IPS DF 4.7 (cell line): Measurements from ENCODE around the gene MAFF.
"Not testable (repeated sequence)": the region's sequence is repeated elsewhere in the genome, so short reads cannot be mapped to it uniquely, and the experiment has no call there.

Experiments
- DNase-seq: peaks from one replicate; pipeline ENCODE4 v3.0.0-alpha.2; 2013; ENCODE audit warnings: low spot score; ENCODE audit errors: extremely low read depth

MAFF gene

GRCh38 chr22:38223289-38223960 lies 21.6 kb downstream of the MAFF start:
- DNase-seq, result no peak

DNA sequence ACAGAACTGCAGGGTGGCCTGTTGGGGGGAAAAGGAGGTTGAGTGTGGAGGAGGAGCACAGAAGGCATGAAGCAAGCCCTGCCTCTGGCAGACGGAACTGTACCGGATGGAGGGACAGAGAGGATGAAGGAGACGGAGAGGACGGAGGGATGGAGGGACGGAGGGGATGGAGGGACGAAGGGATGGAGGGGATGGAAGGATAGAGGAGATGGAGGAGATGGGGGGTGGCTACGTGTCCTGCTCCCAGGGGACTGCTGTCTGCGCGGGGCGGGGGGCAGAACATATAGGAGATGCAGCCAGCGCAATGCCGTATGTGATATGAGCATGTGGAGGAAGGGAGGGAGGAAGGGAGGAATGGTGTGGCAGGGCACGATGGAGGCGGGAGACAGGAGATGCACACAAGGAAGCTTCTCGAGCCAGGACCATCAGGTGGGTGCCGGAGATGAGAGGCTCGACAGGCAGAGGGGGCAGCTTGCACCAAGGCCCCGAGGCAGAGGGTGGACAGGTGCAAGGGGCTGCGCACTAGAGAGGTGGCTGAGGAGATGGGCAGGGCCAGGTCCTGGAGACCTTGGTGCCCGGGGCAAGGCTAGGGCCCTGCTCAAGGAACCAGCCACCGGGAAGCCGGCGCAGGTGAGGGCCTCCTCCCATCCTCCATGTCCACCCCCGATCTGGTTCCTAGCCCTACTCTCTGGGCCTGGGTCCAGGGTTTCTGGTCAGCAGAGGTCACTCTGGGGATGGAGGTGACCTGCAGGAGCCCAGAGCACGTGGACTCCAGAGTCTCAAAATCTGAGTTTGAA lies 25.3 kb downstream of the MAFF start:
- no peak for DNase-seq

GRCh38 chr22:38228326-38228872 lies 26.6 kb downstream of the MAFF start:
- no peak for DNase-seq

- DNase-seq, result no peak
Observed at GRCh38 chr22:38228873-38229740, 27.3 kb downstream of the MAFF start.

GRCh38 chr22:38230108-38230825 lies 28.5 kb downstream of the MAFF start:
- DNase-seq, result no peak

GRCh38 chr22:38230916-38231315 lies 29.1 kb downstream of the MAFF start:
- DNase-seq, result no peak

DNA sequence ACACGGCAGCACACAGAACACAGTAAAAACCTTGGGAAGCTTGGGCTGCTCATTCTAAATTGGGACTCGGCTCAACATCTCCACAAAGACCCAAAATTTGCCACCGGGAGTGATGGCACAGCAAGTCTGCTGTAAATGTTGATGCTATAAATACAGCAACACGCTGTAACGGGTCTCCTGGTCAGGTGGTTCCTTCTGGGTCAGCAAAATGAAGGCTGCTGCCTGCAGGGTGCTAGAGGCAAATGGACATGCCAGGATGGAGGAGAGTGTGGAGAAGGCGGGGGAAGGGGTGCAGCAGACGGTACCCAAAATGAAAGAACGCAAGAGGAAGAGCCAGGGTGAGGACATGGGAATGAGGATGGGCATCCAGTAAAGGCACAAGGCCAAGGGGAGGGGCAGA lies 30.4 kb downstream of the MAFF start:
- no peak for DNase-seq

DNA sequence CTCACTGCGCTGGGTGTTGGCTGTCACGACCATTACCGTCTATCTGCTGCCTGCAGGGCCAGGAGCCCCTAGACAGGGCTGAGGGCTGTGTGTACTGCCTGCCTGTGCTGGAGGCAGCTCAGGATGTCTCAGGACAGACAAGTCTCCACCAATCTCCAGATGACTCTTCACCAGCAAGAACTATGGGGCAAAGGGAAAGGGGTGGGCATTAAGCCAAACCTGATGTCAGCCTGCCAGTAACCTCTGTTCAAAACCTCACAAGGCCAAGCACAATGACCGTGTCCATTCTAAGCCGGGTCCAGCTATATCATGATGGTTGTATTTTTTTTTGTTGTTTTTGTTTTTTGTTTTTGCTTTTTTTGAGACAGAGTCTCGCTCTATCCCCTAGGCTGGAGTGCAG lies 31.6 kb downstream of the MAFF start:
- no peak for DNase-seq

GRCh38 chr22:38233856-38234255 lies 32.1 kb downstream of the MAFF start:
- not testable (repeated sequence) for DNase-seq

DNA sequence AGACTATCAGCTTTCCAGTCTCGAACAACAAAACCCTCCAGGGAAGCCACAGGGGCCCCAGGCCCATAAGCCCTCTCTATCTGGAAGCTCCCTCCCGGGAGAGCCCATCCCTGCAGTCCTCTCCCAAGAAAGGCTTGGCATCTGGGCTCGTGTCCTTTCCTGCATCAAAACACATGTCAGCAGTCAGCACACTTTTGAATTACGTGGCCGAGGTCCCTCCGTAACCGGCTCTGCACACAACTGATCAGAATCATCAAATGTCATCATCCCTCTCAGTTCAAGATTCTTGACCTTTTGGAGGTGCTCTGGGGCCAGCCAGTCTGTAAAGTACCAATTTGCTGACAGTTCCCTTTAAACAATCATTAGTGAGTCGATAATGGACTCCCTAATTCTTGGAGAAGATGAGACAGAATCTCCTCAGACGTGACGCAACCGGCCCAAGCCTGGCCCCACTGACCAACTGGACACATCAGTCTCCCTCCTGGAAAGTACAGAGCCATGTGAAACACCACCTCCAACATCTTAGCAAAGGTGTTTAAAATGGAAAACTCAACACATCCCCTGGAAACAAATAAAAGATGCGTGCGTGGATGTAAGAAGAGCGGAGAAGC lies 33.6 kb downstream of the MAFF start:
- no peak for DNase-seq

DNA sequence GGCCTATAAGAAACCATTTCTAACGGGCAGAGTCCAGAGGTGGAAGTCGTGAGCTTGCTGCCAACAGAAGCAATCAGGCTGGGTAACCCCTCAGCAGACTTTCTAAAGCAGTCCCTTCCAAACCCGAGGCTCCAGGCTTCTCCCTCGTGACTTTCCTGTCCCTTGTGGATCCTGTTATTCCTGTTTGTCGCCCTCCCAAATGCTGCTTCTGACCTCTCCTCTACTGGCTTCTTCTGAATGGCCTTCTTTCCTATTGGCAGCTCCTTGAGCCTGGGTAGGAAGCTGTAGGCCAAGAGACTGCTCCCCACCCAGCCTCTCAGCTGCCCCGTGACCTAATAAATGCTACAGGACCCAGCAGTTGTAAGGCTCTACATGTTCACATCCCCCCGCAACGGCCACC lies 35.0 kb downstream of the MAFF start:
- DNase-seq, result no peak

- DNase-seq, result no peak
Observed at GRCh38 chr22:38238519-38239071, 36.8 kb downstream of the MAFF start.

DNA sequence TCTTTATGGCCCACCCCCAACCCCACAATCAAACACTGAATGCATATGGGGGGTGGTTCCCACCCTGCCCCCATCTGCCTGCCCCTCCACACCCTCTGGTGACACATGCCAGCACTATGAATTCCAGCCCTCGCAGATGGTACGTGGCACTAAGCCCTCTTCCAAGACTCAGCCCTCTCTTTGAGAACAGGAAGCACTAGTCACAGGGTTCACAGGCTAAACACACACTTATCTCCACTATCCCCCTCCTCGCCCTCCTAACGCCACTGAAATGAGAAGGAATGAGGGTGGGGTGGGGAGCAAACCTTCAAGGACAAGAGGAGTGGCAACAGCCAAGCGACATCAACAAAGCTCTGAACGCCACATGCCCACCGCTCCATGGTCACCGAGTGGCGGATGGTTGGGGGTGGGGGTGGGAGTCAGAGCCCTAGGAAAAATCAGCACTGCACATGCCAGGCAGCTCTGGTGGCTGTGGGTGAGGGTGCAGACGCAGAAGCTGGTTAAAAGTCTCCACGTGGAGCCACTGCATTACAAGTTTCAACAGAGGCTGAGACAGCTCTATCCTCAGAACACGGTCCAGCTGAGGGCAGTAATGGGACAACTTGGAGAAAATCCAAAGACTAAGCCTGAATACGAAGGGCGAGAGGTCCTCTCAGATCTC lies 37.4 kb downstream of the MAFF start:
- DNase-seq, result no peak

DNA sequence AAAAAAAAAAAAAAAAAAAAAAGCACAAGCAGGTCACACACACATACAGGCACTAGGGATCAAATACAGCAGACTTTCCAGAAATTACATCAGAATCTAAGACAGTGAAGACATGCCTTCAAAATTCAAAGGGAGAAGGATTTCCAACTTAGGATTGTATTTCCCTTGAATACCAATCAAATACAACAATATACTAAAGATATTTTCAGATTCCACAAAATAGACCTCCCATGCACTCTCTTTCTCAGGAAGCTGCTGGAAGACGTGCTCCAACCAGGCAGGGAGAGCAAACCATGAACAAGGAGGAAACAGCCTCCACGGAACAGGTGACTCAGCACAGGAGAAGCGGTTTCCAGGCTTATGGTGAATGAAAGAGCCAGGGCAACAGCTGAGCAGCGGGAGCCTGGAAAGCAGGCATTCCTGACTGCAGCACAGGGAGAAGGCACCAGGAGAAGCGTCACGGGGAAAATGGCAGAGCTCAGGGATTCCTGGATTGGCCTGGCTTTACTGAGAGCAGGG lies 39.0 kb downstream of the MAFF start:
- DNase-seq, result peak; percentile 69

DNA sequence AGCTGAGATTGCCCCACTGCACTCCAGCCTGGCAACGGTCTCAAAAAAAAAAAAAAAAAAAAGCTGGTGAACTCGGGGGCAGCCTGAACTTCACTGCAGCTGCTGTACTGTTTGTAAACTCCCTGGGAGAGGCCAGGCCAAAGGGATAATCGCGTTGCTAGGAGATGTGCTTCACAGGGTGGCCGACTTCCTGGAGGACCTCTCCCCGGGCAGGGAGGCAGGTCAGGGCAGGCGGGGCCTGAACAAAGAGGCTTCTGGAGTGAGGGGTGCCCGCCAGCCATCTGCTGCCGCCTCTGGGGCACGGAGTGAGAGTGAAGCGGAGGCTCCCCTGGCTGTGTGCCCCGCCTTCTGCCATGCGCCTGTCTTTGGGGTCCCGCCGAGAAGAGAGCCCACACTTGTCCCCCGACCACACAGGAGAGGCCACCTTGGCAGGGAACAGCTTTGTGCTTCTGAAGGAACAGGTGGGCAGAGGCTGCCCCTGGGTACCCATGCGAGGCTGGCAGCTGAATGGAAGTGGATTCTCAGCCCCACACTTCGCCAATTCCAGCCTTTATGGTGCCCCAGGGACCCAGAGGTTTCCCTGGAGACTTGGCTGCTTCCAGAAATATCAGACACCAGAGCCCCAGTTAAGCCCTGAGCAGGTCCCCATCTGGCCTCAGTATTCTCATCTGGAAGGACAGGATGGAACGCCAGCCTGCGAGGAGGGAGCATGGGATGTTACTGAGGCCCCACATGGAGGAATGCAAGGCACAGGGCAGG lies 41.4 kb downstream of the MAFF start:
- DNase-seq, result no peak

- DNase-seq, result no peak
Observed at GRCh38 chr22:38244106-38244505, 42.3 kb downstream of the MAFF start.

- DNase-seq, result no peak
Observed at GRCh38 chr22:38246046-38246658, 44.4 kb downstream of the MAFF start.

- DNase-seq, result no peak
Observed at GRCh38 chr22:38246692-38247091, 44.9 kb downstream of the MAFF start.
